ENCODE results near the gene MTA3. TPM values are rescaled to one million over a fixed set of nuclear protein-coding genes. Genes with fewer than 3 reads are reported as not detected.

Gene MTA3
- total RNA-seq, 6 donors from 2014 or later: 18.2 to 59.7 (median 27.0) TPM

- no peaks in the 10 kb centered on the region for H3K27me3 ChIP-seq
- H3K4me1 ChIP-seq: peaks cover 7 to 26% (median 16%) of the 10 kb centered on the region in 4 donors
- ATAC-seq (ENCODE audit: low FRiP score in 2 of 2): no peak
- H3K27ac ChIP-seq: no peak overlapping the region
- no peak overlapping the region for H3K4me3 ChIP-seq
- TF ChIP-seq POLR2AphosphoS5 (IDR thresholded peaks at IDR 0.05): no peak
- no peak for TF ChIP-seq CTCF (IDR thresholded peaks at IDR 0.05)
- TF ChIP-seq EP300 (IDR thresholded peaks at IDR 0.05): no peak
- TF ChIP-seq POLR2A (IDR thresholded peaks at IDR 0.05): no peak
- DNase-seq: no peak
- H3K36me3 ChIP-seq: no peaks in the 10 kb centered on the region
- no peaks in the 10 kb centered on the region for H3K9me3 ChIP-seq
These were observed 128.6 kb downstream of the MTA3 start for GRCh38 chr2:42696987-42697386.

- no peak for ATAC-seq (ENCODE audit: low FRiP score in 2 of 2)
- Histone ChIP-seq H3K36me3 (peaks cover 0 to 7% (median 3%) of the 10 kb centered on the region in 4 donors), H3K4me1 (peaks cover 0 to 9% (median 2%) of the 10 kb centered on the region in 4 donors), H3K27ac (no peak overlapping the region), H3K27me3 (no peaks in the 10 kb centered on the region), H3K9me3 (no peaks in the 10 kb centered on the region), H3K4me3 (no peak overlapping the region)
- 90 to 99% methylated on average over 4 of the region's 4 CpGs for WGBS, 2 donors
- no peak for DNase-seq
- TF ChIP-seq CTCF (IDR thresholded peaks at IDR 0.05) (no peak), POLR2A (IDR thresholded peaks at IDR 0.05) (no peak), POLR2AphosphoS5 (IDR thresholded peaks at IDR 0.05) (no peak), EP300 (IDR thresholded peaks at IDR 0.05) (no peak)
These were observed 130.5 kb downstream of the MTA3 start for GRCh38 chr2:42698940-42699339.

- Histone ChIP-seq H3K9me3 (no peaks in the 10 kb centered on the region), H3K4me3 (no peak overlapping the region), H3K27ac (no peak overlapping the region), H3K36me3 (peaks cover 0 to 24% (median 9%) of the 10 kb centered on the region in 4 donors), H3K4me1 (peaks cover 0 to 6% (median 0%) of the 10 kb centered on the region in 4 donors), H3K27me3 (no peaks in the 10 kb centered on the region)
- ATAC-seq (ENCODE audit: low FRiP score in 2 of 2) (no peak), DNase-seq (no peak)
- TF ChIP-seq CTCF (IDR thresholded peaks at IDR 0.05) (no peak), EP300 (IDR thresholded peaks at IDR 0.05) (no peak), POLR2AphosphoS5 (IDR thresholded peaks at IDR 0.05) (no peak), POLR2A (IDR thresholded peaks at IDR 0.05) (no peak)
- WGBS, 2 donors: 62 to 78% methylated on average over 3 of the region's 3 CpGs
These were observed 138.4 kb downstream of the MTA3 start for GRCh38 chr2:42706836-42707235.

GRCh38 chr2:42708179-42708578 is 139.7 kb downstream of the MTA3 start:
- Histone ChIP-seq H3K36me3 (peaks cover 0 to 19% (median 9%) of the 10 kb centered on the region in 4 donors), H3K27me3 (no peaks in the 10 kb centered on the region), H3K4me3 (no peak overlapping the region), H3K9me3 (no peaks in the 10 kb centered on the region), H3K27ac (no peak overlapping the region), H3K4me1 (peaks cover 0 to 6% (median 0%) of the 10 kb centered on the region in 4 donors)
- ATAC-seq (ENCODE audit: low FRiP score in 2 of 2): no peak
- DNase-seq: no peak
- TF ChIP-seq EP300 (IDR thresholded peaks at IDR 0.05): no peak
- no peak for TF ChIP-seq POLR2A (IDR thresholded peaks at IDR 0.05)
- no peak for TF ChIP-seq CTCF (IDR thresholded peaks at IDR 0.05)
- no peak for TF ChIP-seq POLR2AphosphoS5 (IDR thresholded peaks at IDR 0.05)
- 64 to 78% methylated on average over 6 of the region's 6 CpGs for WGBS, 2 donors

- no peaks in the 10 kb centered on the region for H3K9me3 ChIP-seq
- H3K27ac ChIP-seq: no peak overlapping the region
- 82 to 93% methylated on average over 1 of the region's 1 CpG for WGBS, 2 donors
- H3K36me3 ChIP-seq: peaks cover 0 to 12% (median 6%) of the 10 kb centered on the region in 4 donors
- no peak for DNase-seq
- H3K4me3 ChIP-seq: no peak overlapping the region
- TF ChIP-seq POLR2AphosphoS5 (IDR thresholded peaks at IDR 0.05) (no peak), EP300 (IDR thresholded peaks at IDR 0.05) (no peak), POLR2A (IDR thresholded peaks at IDR 0.05) (no peak)
- H3K27me3 ChIP-seq: no peaks in the 10 kb centered on the region
- peaks cover 0 to 3% (median 0%) of the 10 kb centered on the region in 4 donors for H3K4me1 ChIP-seq
- no peak for ATAC-seq (ENCODE audit: low FRiP score in 2 of 2)
These were observed 143.5 kb downstream of the MTA3 start for GRCh38 chr2:42711896-42712295.

Measured in upper lobe of left lung (tissue), 6 donors.